Measurements from ENCODE around the gene PAGR1.

PAGR1 gene

DNA sequence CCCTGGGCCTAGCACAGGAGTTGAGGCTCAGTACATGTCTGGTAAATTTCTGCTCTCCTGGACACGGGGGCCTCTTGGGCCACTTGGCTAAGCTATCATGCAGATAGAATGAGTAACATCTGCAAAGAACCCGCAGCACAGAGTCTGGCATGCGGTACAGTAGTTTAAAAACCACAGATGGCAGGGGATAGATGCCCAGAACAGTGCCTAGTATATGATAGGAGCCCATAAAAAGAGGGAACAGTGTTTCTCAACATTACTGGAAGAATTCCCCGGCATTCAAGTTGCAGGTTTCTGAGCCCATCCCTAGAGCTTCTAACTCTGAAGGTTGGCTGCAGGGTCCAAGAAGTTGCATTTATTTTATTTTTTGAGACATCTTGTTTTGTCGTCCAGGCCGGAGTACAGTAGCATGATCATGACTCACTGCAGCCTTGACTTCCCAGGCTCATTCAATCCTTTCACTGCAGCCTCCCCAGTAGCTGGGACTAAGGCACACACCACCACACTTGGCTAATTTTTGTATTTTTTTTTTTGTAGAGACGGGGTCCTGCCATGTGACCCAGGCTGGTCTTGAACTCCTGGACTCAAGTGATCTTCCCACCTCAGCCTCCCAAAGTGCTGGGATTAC, 41.3 kb downstream of the PAGR1 start:
- Histone ChIP-seq H3K27me3 (no peaks in the 10 kb centered on the region), H3K4me3 (ENCODE audit: low read depth, low read length) (no peak overlapping the region), H3K9me3 (no peaks in the 10 kb centered on the region), H3K4me1 (peaks cover 10% of the 10 kb centered on the region; the same call in 1 of the 2 replicates), H3K36me3 (peaks cover 22% of the 10 kb centered on the region)
- DNase-seq: no peak
- TF ChIP-seq, protein P1, sequence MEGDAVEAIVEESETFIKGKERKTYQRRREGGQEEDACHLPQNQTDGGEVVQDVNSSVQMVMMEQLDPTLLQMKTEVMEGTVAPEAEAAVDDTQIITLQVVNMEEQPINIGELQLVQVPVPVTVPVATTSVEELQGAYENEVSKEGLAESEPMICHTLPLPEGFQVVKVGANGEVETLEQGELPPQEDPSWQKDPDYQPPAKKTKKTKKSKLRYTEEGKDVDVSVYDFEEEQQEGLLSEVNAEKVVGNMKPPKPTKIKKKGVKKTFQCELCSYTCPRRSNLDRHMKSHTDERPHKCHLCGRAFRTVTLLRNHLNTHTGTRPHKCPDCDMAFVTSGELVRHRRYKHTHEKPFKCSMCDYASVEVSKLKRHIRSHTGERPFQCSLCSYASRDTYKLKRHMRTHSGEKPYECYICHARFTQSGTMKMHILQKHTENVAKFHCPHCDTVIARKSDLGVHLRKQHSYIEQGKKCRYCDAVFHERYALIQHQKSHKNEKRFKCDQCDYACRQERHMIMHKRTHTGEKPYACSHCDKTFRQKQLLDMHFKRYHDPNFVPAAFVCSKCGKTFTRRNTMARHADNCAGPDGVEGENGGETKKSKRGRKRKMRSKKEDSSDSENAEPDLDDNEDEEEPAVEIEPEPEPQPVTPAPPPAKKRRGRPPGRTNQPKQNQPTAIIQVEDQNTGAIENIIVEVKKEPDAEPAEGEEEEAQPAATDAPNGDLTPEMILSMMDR (IDR thresholded peaks at IDR 0.05; ENCODE audit: low read depth, low read length): no peak

DNA sequence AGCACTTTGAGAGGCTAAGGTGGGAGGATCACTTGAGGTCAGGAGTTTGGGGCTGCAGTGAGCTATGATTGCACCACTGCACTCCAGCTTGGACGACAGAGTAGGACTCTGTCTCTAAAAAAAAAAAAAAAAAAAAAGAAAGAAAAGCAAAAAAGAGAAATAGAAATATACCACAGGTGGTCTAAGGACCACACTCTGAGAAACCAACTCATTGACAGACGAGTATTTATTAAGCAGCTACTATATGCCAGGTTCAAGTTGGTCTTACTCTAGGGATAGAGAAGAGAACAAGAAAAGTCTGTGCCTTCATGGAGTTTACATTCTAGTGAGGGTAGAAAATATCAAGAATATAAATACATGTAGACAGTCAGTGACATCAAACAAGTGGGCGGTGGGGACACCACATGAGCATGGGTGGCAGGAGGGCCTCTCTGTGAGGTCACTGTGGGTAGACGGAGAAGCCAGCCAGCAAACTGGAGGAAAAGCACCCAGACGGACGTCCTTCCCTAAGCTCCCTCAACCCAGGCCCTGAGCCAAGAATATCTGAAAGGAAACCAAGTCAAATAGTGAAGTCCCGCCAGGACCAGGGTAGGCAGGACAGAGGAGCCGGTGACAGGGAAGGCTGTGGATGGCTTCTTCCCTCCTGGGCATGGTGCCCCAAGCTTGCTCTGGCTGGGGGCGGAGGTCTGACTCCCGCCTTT, 42.3 kb downstream of the PAGR1 start:
- DNase-seq: no peak
- peaks cover 22% of the 10 kb centered on the region for H3K36me3 ChIP-seq
- TF ChIP-seq, protein P1 (IDR thresholded peaks at IDR 0.05; ENCODE audit: low read depth, low read length): no peak
- H3K4me3 ChIP-seq (ENCODE audit: low read depth, low read length): no peak overlapping the region
- H3K9me3 ChIP-seq: no peaks in the 10 kb centered on the region
- no peaks in the 10 kb centered on the region for H3K27me3 ChIP-seq
- peaks cover 10% of the 10 kb centered on the region; the same call in 1 of the 2 replicates for H3K4me1 ChIP-seq

DNA sequence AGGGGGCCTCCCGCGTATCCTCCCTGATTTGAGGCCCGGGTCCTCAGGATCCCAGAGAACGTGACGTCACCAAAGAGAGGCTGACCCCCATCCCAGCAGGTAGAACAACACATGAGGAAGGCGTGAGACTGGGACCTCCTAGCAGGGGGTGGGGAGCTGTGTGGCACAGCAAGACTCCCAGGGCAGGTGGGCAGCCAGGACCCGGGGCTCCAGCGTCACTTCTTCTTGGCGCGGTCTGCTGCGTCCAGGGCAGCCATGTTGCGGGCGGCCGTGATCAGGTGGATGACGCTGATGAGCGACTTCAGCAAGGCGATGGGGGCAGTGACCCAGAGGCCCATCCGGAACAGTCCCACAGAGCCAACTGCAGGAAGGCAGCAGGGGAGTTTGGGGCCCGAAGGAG, 43.0 kb downstream of the PAGR1 start:
- TF ChIP-seq, protein P1 (IDR thresholded peaks at IDR 0.05; ENCODE audit: low read depth, low read length): no peak

DNA sequence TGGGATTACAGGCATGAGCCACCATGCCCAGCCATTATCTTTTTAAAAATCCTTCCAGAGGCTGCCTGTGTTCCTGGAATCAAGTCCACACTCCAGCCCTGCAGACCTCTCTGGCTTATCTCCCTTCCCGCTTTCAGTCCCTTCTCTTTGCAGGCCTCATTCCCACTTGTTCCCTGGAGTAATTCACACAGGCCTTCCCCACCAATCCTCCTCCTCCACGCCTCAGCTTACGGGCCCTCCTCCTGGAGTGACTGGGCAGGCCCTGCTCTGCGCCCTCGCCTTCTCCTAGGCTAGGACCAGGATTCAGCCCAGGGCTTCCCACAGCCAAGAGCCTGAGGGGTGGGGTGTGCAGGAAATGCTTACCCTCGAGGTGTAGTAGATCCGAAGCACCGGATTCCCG, 44.3 kb downstream of the PAGR1 start:
- TF ChIP-seq, protein P1 (IDR thresholded peaks at IDR 0.05; ENCODE audit: low read depth, low read length): no peak
- DNase-seq: peak; percentile 67

More for the DNA sequence above, 43.0 kb downstream of the PAGR1 start:
- peaks cover 22% of the 10 kb centered on the region for H3K36me3 ChIP-seq
- H3K27me3 ChIP-seq: no peaks in the 10 kb centered on the region
- DNase-seq: no peak
- H3K4me3 ChIP-seq (ENCODE audit: low read depth, low read length): no peak overlapping the region
- H3K9me3 ChIP-seq: no peaks in the 10 kb centered on the region
- H3K4me1 ChIP-seq: peaks cover 10% of the 10 kb centered on the region; the same call in 1 of the 2 replicates

DNA sequence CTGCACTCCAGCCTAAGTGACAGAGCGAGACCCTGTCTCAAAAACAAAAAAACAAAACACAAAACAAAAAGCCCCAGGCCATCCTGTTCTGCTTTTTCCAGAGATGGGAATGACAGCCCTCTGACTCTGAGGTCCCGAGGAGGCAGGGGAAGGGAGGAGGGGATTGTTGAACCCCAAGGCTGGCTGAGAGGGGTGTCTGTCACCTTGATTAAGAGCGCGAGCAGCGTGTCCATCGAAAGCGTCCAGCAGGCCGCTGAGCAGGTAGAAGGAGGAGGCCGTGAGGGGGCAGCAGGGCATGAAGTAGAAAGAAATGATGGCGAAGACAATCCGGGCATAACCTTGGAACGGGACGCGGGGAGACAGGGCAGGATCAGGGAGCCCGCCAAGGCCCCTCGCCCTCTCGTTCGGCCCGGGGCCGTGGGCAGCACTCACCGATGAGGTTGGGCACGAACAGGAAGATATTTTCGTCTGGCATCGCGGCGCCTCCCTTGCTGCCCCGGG, 46.5 kb downstream of the PAGR1 start:
- DNase-seq: no peak
- TF ChIP-seq, protein P1 (IDR thresholded peaks at IDR 0.05; ENCODE audit: low read depth, low read length): no peak
- no peaks in the 10 kb centered on the region for H3K27me3 ChIP-seq
- H3K36me3 ChIP-seq: peaks cover 22% of the 10 kb centered on the region
- peaks cover 2% of the 10 kb centered on the region; the same call in 1 of the 2 replicates for H3K4me1 ChIP-seq
- no peaks in the 10 kb centered on the region for H3K9me3 ChIP-seq
- peak overlapping the region; percentile 84 for H3K4me3 ChIP-seq (ENCODE audit: low read depth, low read length)

More for the DNA sequence above, 44.3 kb downstream of the PAGR1 start:
- Histone ChIP-seq H3K36me3 (peaks cover 22% of the 10 kb centered on the region), H3K4me3 (ENCODE audit: low read depth, low read length) (no peak overlapping the region), H3K27me3 (no peaks in the 10 kb centered on the region), H3K4me1 (peaks cover 10% of the 10 kb centered on the region; the same call in 1 of the 2 replicates), H3K9me3 (no peaks in the 10 kb centered on the region)
